GM10248 (cell line): ENCODE measurements around the gene RPL28.

ENCODE experiments used
- CTCF ChIA-PET: fragments of 300-600 bp; sonication (Branson Sonifier 250); formaldehyde crosslinking; extraction: SDS; loops from one replicate; lab custom pipeline; 2021; ENCODE audit warnings: antibody characterized with exemption; lab: Yijun Ruan, JAX
- POLR2A ChIA-PET: fragments of 350-650 bp; sonication (Branson Sonifier 250); formaldehyde crosslinking; extraction: SDS; loops from one replicate; lab custom pipeline; 2020; ENCODE audit warnings: antibody characterized with exemption; lab: Yijun Ruan, JAX
- DNase-seq: peaks from one replicate; pipeline ENCODE4 v3.0.0; 2012; ENCODE audit errors: extremely low spot score
- CTCF ChIP-seq: IDR thresholded peaks from 2 replicates; pipeline ENCODE4 v1.5.1; 2012; ENCODE audit warnings: mild to moderate bottlenecking, low read depth; ENCODE audit errors: extremely low read depth, missing control alignments, control extremely low read depth

The RPL28 gene

GRCh38 chr19:55385724-55386492 lies at the start of gene RPL28:
Gene RPL28, plus strand, starts transcription at chr19:55385932. Its CDS starts 426 bp downstream, at chr19:55386358.
- ChIA-PET POLR2A (interaction anchor here (0.5 to 6.1 kb wide), 3 partner anchors 14 to 108 kb away, joined by 3 to 29 read pairs (median 5); partner anchors contain the start of gene UBE2S), CTCF (interaction anchor here (1.1 kb wide), 1 partner anchor 81 kb away, joined by 3 read pairs; no protein-coding TSS in a partner anchor)
- TF ChIP-seq CTCF, result no peak
- peak; percentile 98 for DNase-seq

- ChIA-PET CTCF (interaction anchor here (1.6 to 4.3 kb wide), 2 partner anchors 34 to 44 kb away, joined by 4 to 43 read pairs; no protein-coding TSS in a partner anchor), POLR2A (no interaction called here)
- no peak for DNase-seq
- no peak for TF ChIP-seq CTCF
Measured at GRCh38 chr19:55336101-55336500, 49.6 kb upstream of the RPL28 start.

GRCh38 chr19:55339105-55339888 lies 46.4 kb upstream of the RPL28 start, which contains the start of gene KMT5C:
Gene KMT5C, plus strand, starts transcription at chr19:55339876. Its CDS starts 2,061 bp downstream, at chr19:55341937.
- CTCF ChIA-PET, result interaction anchor here (0.6 to 4.3 kb wide), 14 partner anchors 10 to 165 kb away, joined by 3 to 43 read pairs (median 3); partner anchors contain the start of genes TMEM238 and ZNF628
- POLR2A ChIA-PET, result interaction anchor here (0.6 to 1.8 kb wide), 15 partner anchors 11 to 315 kb away, joined by 3 to 12 read pairs (median 3); partner anchors contain the start of genes ISOC2, TMEM150B, U2AF2 and UBE2S
- no peak for TF ChIP-seq CTCF
- DNase-seq, result peak; percentile 98

GRCh38 chr19:55339889-55340783 lies 45.6 kb upstream of the RPL28 start:
- CTCF ChIA-PET, result interaction anchor here (0.6 to 4.3 kb wide), 11 partner anchors 9 to 165 kb away, joined by 3 to 43 read pairs (median 3); partner anchors contain the start of genes TMEM238 and ZNF628
- DNase-seq, result no peak
- POLR2A ChIA-PET, result interaction anchor here (0.6 to 1.8 kb wide), 8 partner anchors 10 to 121 kb away, joined by 3 to 12 read pairs (median 3); partner anchors contain the start of genes ISOC2, TMEM150B and UBE2S
- TF ChIP-seq CTCF, result no peak

GRCh38 chr19:55340784-55341147 lies 45.0 kb upstream of the RPL28 start:
- DNase-seq, result no peak
- TF ChIP-seq CTCF, result peak; percentile 29
- POLR2A ChIA-PET, result no interaction called here
- CTCF ChIA-PET, result interaction anchor here (1.0 to 1.1 kb wide), 2 partner anchors 39 to 61 kb away, joined by 3 read pairs; no protein-coding TSS in a partner anchor
